PFSK-1 (cell line): ENCODE measurements around the gene FAF2.

Experiments used
- FOXP2 ChIP-seq: optimal IDR thresholded peaks from 2 replicates; pipeline ENCODE3; 2011; ENCODE audit warnings: borderline replicate concordance, control low read depth, inconsistent platforms; ENCODE audit not compliant: insufficient read depth; ENCODE audit errors: extremely low read length, extremely low read depth
- POLR2AphosphoS5 ChIP-seq: IDR thresholded peaks from 2 replicates; pipeline ENCODE4 v1.6.1; 2012; ENCODE audit warnings: low read depth, mild to moderate bottlenecking, control low read depth, low read length, moderate library complexity
- REST ChIP-seq, 2 experiments: IDR thresholded peaks; 2 replicates each; pipeline versions ENCODE4 v1.6.1 to v1.8.0; 2011 to 2012; ENCODE audit warnings: low read depth in 2 of 2, low read length in 2 of 2, control low read depth in 1 of 2, inconsistent platforms in 1 of 2, mild to moderate bottlenecking in 1 of 2, moderate library complexity in 1 of 2; ENCODE audit not compliant: insufficient read depth in 1 of 2
- SIN3A ChIP-seq: IDR thresholded peaks from 2 replicates; pipeline ENCODE4 v1.6.1; 2012; ENCODE audit warnings: mild to moderate bottlenecking, low read length, moderate library complexity, borderline replicate concordance; ENCODE audit not compliant: insufficient read depth
- TAF1 ChIP-seq: IDR thresholded peaks from 2 replicates; pipeline ENCODE4 v1.6.1; 2012; ENCODE audit warnings: low read length, control low read depth, borderline replicate concordance; ENCODE audit not compliant: insufficient read depth

Gene FAF2

GRCh38 chr5:176406436-176407052 is 41.6 kb upstream of the FAF2 start:
- TF ChIP-seq REST (IDR thresholded peaks at IDR 0.05; ENCODE audit: insufficient read depth in 1 of 2, low read depth in 2 of 2, low read length in 2 of 2) = no peak
- no peak for TF ChIP-seq POLR2AphosphoS5
- no peak for TF ChIP-seq TAF1
- TF ChIP-seq SIN3A = no peak
- no peak for TF ChIP-seq FOXP2

- TF ChIP-seq TAF1 (no peak), REST (IDR thresholded peaks at IDR 0.05; ENCODE audit: insufficient read depth in 1 of 2, low read depth in 2 of 2, low read length in 2 of 2) (no peak), SIN3A (no peak), FOXP2 (no peak), POLR2AphosphoS5 (no peak)
Observed at GRCh38 chr5:176407456-176408251, 40.5 kb upstream of the FAF2 start.

DNA sequence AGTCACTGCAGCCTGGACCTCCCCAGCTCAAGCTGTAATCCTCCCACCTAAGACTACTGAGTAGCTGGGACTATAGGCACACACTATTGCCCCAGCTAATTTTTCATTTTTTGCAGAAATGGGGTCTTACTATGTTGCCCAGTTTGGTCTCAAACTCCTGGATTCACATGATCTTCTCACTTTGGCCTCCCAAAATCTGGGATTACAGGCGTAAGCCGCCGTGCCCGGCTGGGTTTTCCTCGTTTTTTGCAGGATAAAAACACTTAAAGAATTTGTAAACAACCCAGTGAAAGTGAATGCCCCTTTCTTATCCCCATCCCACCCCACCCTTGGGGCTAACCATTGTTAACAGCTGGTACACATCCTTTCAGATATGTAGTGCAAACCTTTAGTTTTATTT is 39.6 kb upstream of the FAF2 start:
- TF ChIP-seq SIN3A = no peak
- TF ChIP-seq REST (IDR thresholded peaks at IDR 0.05; ENCODE audit: insufficient read depth in 1 of 2, low read depth in 2 of 2, low read length in 2 of 2) = no peak
- TF ChIP-seq FOXP2 = no peak
- no peak for TF ChIP-seq TAF1
- no peak for TF ChIP-seq POLR2AphosphoS5

DNA sequence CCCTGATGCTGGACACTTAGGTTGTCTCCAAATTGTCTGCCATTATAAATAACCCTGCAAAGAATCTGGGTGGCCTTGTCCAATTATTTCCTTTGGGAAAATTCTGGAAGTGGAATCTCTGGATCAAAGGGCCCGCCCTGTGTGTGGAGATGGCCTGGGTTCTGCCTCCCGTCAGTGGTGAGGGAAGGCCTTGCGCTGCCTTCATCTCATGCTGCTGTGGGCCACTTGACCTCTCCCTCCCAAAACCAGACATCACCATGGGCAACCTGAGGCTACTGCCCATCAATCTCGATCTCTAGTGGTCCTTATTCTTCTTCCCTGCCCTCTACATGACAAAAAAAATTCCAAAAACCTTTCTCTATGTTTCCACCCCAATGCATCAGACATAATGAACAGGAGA is 38.4 kb upstream of the FAF2 start:
- TF ChIP-seq FOXP2 = no peak
- no peak for TF ChIP-seq TAF1
- no peak for TF ChIP-seq REST (IDR thresholded peaks at IDR 0.05; ENCODE audit: insufficient read depth in 1 of 2, low read depth in 2 of 2, low read length in 2 of 2)
- no peak for TF ChIP-seq SIN3A
- TF ChIP-seq POLR2AphosphoS5 = no peak
